Upper lobe of left lung (tissue), 4 donors: ENCODE data around the gene IZUMO1.
A peak's percentile ranks its signal among the peaks of the same experiment; 100 is the strongest.

ENCODE experiments used
- EP300 ChIP-seq, 4 donors: sonication (generic); formaldehyde crosslinking; IDR thresholded peaks; one replicate each; pipeline ENCODE4 v1.5.1; 2017; ENCODE audit warnings: antibody characterized with exemption in 4 of 4, control low read depth in 2 of 4
- POLR2A ChIP-seq, 4 donors: fragments of 450-650 bp; IDR thresholded peaks; one replicate each; pipeline ENCODE4 v1.5.1; 2016 to 2017; ENCODE audit warnings: antibody characterized with exemption in 4 of 4, mild to moderate bottlenecking in 2 of 4
- POLR2AphosphoS5 ChIP-seq, 2 donors: sonication (generic); formaldehyde crosslinking; IDR thresholded peaks; one replicate each; pipeline ENCODE4 v1.5.1; 2017; ENCODE audit warnings: antibody characterized with exemption in 2 of 2
- TF ChIP-seq, protein P1 (sequence below), 6 experiments: fragments of 450-650 bp in 4 of 6; fragments of 200-600 bp in 2 of 6; sonication (generic) in 2 of 6; IDR thresholded peaks; one replicate each; pipeline ENCODE4 v1.5.1; 2016 to 2019; ENCODE audit warnings: antibody characterized with exemption in 6 of 6

DNA sequence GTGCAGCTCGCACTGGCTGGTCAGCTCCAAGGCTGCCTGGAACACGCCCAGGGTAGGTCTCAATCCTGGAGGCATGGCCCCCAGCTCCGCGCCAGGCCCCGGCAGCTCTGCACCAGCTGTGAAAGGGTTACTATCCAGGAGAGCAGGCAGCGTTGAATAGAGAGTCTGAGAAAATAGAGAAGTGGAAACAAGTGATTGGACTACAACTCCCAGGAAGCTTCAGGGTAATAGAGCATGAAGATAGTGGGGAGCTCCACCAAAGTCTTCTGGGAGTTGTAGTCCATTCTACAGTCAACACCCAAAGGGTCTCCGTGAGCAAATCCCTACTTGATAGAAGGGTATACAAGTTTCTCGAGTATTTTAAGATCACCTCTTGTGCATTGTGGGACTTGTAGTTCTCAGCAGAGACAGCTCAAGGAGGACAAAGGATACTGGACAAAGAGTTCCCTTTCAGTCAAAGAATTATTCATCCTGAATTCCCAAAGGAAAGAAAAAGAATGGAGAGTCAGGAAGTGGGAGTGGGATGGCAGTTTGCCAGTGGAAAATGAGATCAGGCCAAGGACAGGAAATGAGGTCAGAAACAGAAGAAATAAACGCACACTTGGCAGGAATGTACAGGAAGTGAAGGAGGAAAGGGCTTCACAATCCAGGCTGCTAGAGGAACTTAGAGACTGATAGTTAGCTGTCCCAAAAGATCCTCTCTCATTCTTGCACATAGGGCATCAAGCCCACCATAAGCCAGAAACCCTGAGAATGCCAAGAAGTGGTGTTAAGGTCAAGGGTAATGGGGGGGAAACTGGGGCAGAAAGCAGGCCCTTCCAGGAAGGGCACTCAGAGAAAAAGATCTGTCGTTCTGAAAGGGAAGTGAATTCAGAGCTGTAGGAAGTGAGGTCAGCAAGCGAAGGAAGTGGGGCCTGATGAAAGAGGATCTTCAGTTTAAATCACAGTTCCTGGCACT lies 21.6 kb downstream of the IZUMO1 start:
- TF ChIP-seq, protein P1, sequence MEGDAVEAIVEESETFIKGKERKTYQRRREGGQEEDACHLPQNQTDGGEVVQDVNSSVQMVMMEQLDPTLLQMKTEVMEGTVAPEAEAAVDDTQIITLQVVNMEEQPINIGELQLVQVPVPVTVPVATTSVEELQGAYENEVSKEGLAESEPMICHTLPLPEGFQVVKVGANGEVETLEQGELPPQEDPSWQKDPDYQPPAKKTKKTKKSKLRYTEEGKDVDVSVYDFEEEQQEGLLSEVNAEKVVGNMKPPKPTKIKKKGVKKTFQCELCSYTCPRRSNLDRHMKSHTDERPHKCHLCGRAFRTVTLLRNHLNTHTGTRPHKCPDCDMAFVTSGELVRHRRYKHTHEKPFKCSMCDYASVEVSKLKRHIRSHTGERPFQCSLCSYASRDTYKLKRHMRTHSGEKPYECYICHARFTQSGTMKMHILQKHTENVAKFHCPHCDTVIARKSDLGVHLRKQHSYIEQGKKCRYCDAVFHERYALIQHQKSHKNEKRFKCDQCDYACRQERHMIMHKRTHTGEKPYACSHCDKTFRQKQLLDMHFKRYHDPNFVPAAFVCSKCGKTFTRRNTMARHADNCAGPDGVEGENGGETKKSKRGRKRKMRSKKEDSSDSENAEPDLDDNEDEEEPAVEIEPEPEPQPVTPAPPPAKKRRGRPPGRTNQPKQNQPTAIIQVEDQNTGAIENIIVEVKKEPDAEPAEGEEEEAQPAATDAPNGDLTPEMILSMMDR (IDR thresholded peaks at IDR 0.05), result no peak
- TF ChIP-seq POLR2AphosphoS5 (IDR thresholded peaks at IDR 0.05) (peak; percentile 57 to 90), EP300 (IDR thresholded peaks at IDR 0.05) (peak in 3 of 4 donors; percentile 8 to 88 (median 87)), POLR2A (IDR thresholded peaks at IDR 0.05) (no peak)
